ENCODE data around the gene GDI1.

GDI1 gene

GRCh38 chrX:154439841-154440240 is 2.9 kb downstream of the GDI1 start:
- no peak for DNase-seq

GRCh38 chrX:154440623-154441357 is 3.8 kb downstream of the GDI1 start:
- DNase-seq, result no peak

- no peak for DNase-seq
Measured at GRCh38 chrX:154441564-154441963, 4.6 kb downstream of the GDI1 start.

- DNase-seq, result no peak
Measured at GRCh38 chrX:154441984-154442707, 5.2 kb downstream of the GDI1 start.

- DNase-seq, result no peak
Measured at GRCh38 chrX:154443479-154443910, 6.5 kb downstream of the GDI1 start.

GRCh38 chrX:154443992-154444754 is 7.2 kb downstream of the GDI1 start, which contains the start of gene FAM50A:
Gene FAM50A (plus strand): TSS chrX:154444141. CDS start chrX:154444236, 95 bp downstream.
- no peak for DNase-seq

- DNase-seq, result no peak
Measured at GRCh38 chrX:154444755-154445246, 7.8 kb downstream of the GDI1 start.

- DNase-seq, result no peak
Measured at GRCh38 chrX:154445776-154446175, 8.8 kb downstream of the GDI1 start.

GRCh38 chrX:154446430-154446829 is 9.5 kb downstream of the GDI1 start:
- no peak for DNase-seq

GRCh38 chrX:154448484-154448883 is 11.5 kb downstream of the GDI1 start:
- no peak for DNase-seq

- DNase-seq, result no peak
Measured at GRCh38 chrX:154449618-154450017, 12.7 kb downstream of the GDI1 start.

- no peak for DNase-seq
Measured at GRCh38 chrX:154450312-154450711, 13.4 kb downstream of the GDI1 start.

GRCh38 chrX:154452823-154453222 is 15.9 kb downstream of the GDI1 start:
- DNase-seq, result no peak

GRCh38 chrX:154457491-154458115 is 20.6 kb downstream of the GDI1 start:
- DNase-seq, result no peak

GRCh38 chrX:154458116-154458953 is 21.4 kb downstream of the GDI1 start, which contains the start of gene PLXNA3:
Gene PLXNA3 (plus strand): TSS chrX:154458281. CDS start chrX:154460184, 1,903 bp downstream.
- DNase-seq, result no peak

GRCh38 chrX:154458954-154459778 is 22.2 kb downstream of the GDI1 start:
- no peak for DNase-seq

- DNase-seq, result no peak
Measured at GRCh38 chrX:154459832-154460231, 22.9 kb downstream of the GDI1 start.

- no peak for DNase-seq
Measured at GRCh38 chrX:154460326-154460725, 23.4 kb downstream of the GDI1 start.

- no peak for DNase-seq
Measured at GRCh38 chrX:154462396-154462795, 25.4 kb downstream of the GDI1 start.

- DNase-seq, result no peak
Measured at GRCh38 chrX:154463611-154464220, 26.8 kb downstream of the GDI1 start.
